AG08395 (cell line): ENCODE data around the gene CALN1.
"Not testable (repeated sequence)": the region's sequence is repeated elsewhere in the genome, so short reads cannot be mapped to it uniquely, and the experiment has no call there.

Source experiments
- DNase-seq: peaks from one replicate; pipeline ENCODE4 v3.0.0; 2012; ENCODE audit warnings: mixed read lengths, low spot score

CALN1 gene

GRCh38 chr7:72412121-72412618 is at the start of gene CALN1:
Gene CALN1, minus strand, starts transcription at chr7:72412338.
- DNase-seq = not testable (repeated sequence)

- no peak for DNase-seq
Measured at GRCh38 chr7:72453471-72453870, 41.3 kb upstream of the CALN1 start.

- no peak for DNase-seq
Measured at GRCh38 chr7:72447465-72448204, 35.5 kb upstream of the CALN1 start.

- DNase-seq = no peak
Measured at GRCh38 chr7:72446591-72447462, 34.7 kb upstream of the CALN1 start.

GRCh38 chr7:72446131-72446530 is 34.0 kb upstream of the CALN1 start:
- DNase-seq = no peak

- DNase-seq = no peak
Measured at GRCh38 chr7:72445580-72445979, 33.4 kb upstream of the CALN1 start.

GRCh38 chr7:72445075-72445474 is 32.9 kb upstream of the CALN1 start:
- no peak for DNase-seq

- no peak for DNase-seq
Measured at GRCh38 chr7:72444026-72444776, 32.1 kb upstream of the CALN1 start.

- DNase-seq = no peak
Measured at GRCh38 chr7:72441791-72442190, 29.7 kb upstream of the CALN1 start.

- DNase-seq = no peak
Measured at GRCh38 chr7:72438491-72438890, 26.4 kb upstream of the CALN1 start.

- DNase-seq = no peak
Measured at GRCh38 chr7:72437610-72438009, 25.5 kb upstream of the CALN1 start.

GRCh38 chr7:72437061-72437585 is 25.0 kb upstream of the CALN1 start:
- DNase-seq = no peak

GRCh38 chr7:72435925-72436480 is 23.9 kb upstream of the CALN1 start:
- DNase-seq = no peak

GRCh38 chr7:72435366-72435765 is 23.2 kb upstream of the CALN1 start:
- no peak for DNase-seq

GRCh38 chr7:72430531-72430930 is 18.4 kb upstream of the CALN1 start:
- DNase-seq = no peak

GRCh38 chr7:72429316-72429715 is 17.2 kb upstream of the CALN1 start:
- no peak for DNase-seq

GRCh38 chr7:72416846-72417245 is 4.7 kb upstream of the CALN1 start:
- no peak for DNase-seq

- DNase-seq = no peak
Measured at GRCh38 chr7:72415586-72415985, 3.4 kb upstream of the CALN1 start.

GRCh38 chr7:72413886-72414285 is 1.7 kb upstream of the CALN1 start:
- no peak for DNase-seq

GRCh38 chr7:72413290-72413689 is 1.2 kb upstream of the CALN1 start:
- DNase-seq = no peak

GRCh38 chr7:72411419-72411818 is 719 bp downstream of the CALN1 start:
- DNase-seq = no peak

GRCh38 chr7:72409638-72410015 is 2.5 kb downstream of the CALN1 start:
- no peak for DNase-seq
